Measurements from ENCODE around the gene EPB41.

DNA sequence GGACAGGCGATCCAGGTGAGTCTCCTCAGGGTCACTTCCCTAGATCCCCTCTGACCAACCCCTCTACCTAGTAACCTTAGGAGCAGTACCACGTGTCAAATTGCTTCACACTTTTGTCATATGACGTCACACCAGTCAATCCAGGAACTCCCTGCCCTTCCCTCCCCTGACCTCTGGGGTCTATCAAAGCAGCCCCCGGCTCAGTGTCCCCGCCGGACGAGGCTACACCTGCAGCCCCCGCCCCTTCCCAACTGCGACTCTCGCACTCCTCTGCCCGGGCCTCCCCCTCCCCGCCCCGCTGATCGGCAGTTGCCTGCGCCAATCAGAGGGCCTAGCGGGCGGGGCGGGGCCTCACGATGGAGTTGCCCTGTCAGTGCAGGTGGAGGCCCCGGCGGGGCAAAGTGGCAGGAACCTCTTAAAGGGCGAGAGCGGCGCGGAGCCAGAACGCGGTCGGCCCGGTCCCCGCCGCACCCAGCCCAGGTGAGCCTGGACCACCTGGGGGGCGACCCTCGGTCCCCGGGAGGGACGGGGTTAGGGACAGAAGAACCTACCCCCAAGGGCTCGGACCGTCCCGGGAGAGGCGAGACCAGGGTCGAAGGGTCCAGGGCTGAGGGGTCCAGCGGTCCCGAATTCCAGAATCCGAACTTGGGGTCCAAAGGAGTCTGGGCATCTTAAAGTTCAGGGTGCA lies 27.5 kb upstream of the EPB41 start:
- TF ChIP-seq, protein P1, sequence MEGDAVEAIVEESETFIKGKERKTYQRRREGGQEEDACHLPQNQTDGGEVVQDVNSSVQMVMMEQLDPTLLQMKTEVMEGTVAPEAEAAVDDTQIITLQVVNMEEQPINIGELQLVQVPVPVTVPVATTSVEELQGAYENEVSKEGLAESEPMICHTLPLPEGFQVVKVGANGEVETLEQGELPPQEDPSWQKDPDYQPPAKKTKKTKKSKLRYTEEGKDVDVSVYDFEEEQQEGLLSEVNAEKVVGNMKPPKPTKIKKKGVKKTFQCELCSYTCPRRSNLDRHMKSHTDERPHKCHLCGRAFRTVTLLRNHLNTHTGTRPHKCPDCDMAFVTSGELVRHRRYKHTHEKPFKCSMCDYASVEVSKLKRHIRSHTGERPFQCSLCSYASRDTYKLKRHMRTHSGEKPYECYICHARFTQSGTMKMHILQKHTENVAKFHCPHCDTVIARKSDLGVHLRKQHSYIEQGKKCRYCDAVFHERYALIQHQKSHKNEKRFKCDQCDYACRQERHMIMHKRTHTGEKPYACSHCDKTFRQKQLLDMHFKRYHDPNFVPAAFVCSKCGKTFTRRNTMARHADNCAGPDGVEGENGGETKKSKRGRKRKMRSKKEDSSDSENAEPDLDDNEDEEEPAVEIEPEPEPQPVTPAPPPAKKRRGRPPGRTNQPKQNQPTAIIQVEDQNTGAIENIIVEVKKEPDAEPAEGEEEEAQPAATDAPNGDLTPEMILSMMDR (IDR thresholded peaks at IDR 0.05): peak in 2 of 6 experiments; percentile 7 to 29
- TF ChIP-seq POLR2A (IDR thresholded peaks at IDR 0.05): peak; percentile 51 to 80
